ENCODE data around the gene ZCWPW1.

The ZCWPW1 gene

DNA sequence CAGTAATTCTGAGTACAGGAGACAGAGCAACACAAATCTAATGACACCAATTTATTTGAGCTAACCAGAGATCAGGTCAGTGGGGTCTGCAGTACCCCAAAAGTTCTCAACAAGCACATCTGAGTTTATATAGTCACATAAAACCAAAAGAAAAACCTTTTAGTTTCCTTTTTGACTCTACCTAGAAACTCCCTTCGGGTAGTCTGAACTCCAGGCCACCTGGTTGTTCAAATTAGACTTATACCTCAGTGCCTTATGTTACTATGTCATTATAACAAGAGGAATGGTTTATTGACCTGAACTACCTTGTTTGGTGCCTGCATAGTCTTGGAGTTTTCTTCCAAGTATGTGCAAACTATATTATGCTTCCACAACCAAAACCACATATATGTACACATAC, 14.6 kb downstream of the ZCWPW1 start:
- TF ChIP-seq MAX (IDR thresholded peaks at IDR 0.05; ENCODE audit: low read depth, low read length) (no peak), POLR2A (IDR thresholded peaks at IDR 0.05; ENCODE audit: extremely low read depth, insufficient read length) (no peak), MYC (IDR thresholded peaks at IDR 0.05; ENCODE audit: low read depth, low read length) (no peak)
- TF ChIP-seq, protein P1, sequence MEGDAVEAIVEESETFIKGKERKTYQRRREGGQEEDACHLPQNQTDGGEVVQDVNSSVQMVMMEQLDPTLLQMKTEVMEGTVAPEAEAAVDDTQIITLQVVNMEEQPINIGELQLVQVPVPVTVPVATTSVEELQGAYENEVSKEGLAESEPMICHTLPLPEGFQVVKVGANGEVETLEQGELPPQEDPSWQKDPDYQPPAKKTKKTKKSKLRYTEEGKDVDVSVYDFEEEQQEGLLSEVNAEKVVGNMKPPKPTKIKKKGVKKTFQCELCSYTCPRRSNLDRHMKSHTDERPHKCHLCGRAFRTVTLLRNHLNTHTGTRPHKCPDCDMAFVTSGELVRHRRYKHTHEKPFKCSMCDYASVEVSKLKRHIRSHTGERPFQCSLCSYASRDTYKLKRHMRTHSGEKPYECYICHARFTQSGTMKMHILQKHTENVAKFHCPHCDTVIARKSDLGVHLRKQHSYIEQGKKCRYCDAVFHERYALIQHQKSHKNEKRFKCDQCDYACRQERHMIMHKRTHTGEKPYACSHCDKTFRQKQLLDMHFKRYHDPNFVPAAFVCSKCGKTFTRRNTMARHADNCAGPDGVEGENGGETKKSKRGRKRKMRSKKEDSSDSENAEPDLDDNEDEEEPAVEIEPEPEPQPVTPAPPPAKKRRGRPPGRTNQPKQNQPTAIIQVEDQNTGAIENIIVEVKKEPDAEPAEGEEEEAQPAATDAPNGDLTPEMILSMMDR (IDR thresholded peaks at IDR 0.05; ENCODE audit: low read depth, low read length), result no peak
- DNase-seq (ENCODE audit: low read depth), result no peak
- no peak overlapping the region for H3K4me3 ChIP-seq (ENCODE audit: low read depth, low read length)

DNA sequence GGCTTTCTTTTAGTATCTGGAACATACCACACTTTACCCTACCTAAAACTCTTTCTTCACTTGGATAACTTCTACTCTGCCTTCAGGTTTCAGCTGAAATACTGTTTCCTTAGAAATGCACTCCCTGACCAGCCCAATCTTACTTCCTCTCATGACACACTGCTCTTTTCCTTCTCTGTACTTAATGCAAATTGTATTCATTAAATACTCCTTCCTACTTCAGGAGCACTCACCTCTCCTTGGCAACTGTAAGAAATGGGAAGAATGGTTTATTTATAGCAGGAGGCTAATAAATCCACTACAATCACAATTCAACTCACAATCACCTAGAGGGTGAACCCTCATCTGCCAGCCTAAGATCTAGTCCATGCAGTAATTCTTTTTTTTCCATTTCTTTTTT, 15.2 kb downstream of the ZCWPW1 start:
- DNase-seq (ENCODE audit: low read depth), result peak; percentile 26
- no peak overlapping the region for H3K4me3 ChIP-seq (ENCODE audit: low read depth, low read length)
- TF ChIP-seq MAX (IDR thresholded peaks at IDR 0.05; ENCODE audit: low read depth, low read length) (no peak), POLR2A (IDR thresholded peaks at IDR 0.05; ENCODE audit: extremely low read depth, insufficient read length) (no peak), MYC (IDR thresholded peaks at IDR 0.05; ENCODE audit: low read depth, low read length) (no peak)
- TF ChIP-seq, protein P1 (IDR thresholded peaks at IDR 0.05; ENCODE audit: low read depth, low read length), result no peak

- DNase-seq (ENCODE audit: low read depth), result no peak
- H3K4me3 ChIP-seq (ENCODE audit: low read depth, low read length), result no peak overlapping the region
- TF ChIP-seq, protein P1 (IDR thresholded peaks at IDR 0.05; ENCODE audit: low read depth, low read length), result no peak
- TF ChIP-seq MAX (IDR thresholded peaks at IDR 0.05; ENCODE audit: low read depth, low read length) (no peak), POLR2A (IDR thresholded peaks at IDR 0.05; ENCODE audit: extremely low read depth, insufficient read length) (no peak), MYC (IDR thresholded peaks at IDR 0.05; ENCODE audit: low read depth, low read length) (no peak)
Observed at GRCh38 chr7:100411101-100411500, 17.4 kb downstream of the ZCWPW1 start.

- no peak overlapping the region for H3K4me3 ChIP-seq (ENCODE audit: low read depth, low read length)
- peak; percentile 88 for DNase-seq (ENCODE audit: low read depth)
- TF ChIP-seq MYC (IDR thresholded peaks at IDR 0.05; ENCODE audit: low read depth, low read length), result no peak
- TF ChIP-seq, protein P1 (IDR thresholded peaks at IDR 0.05; ENCODE audit: low read depth, low read length), result peak; percentile 94
- TF ChIP-seq POLR2A (IDR thresholded peaks at IDR 0.05; ENCODE audit: extremely low read depth, insufficient read length), result no peak
- peak; percentile 57 for TF ChIP-seq MAX (IDR thresholded peaks at IDR 0.05; ENCODE audit: low read depth, low read length)
Observed at GRCh38 chr7:100407285-100408180, 21.0 kb downstream of the ZCWPW1 start.

GRCh38 chr7:100406767-100407166, 21.7 kb downstream of the ZCWPW1 start:
- TF ChIP-seq MAX (IDR thresholded peaks at IDR 0.05; ENCODE audit: low read depth, low read length) (no peak), POLR2A (IDR thresholded peaks at IDR 0.05; ENCODE audit: extremely low read depth, insufficient read length) (no peak), MYC (IDR thresholded peaks at IDR 0.05; ENCODE audit: low read depth, low read length) (no peak)
- TF ChIP-seq, protein P1 (IDR thresholded peaks at IDR 0.05; ENCODE audit: low read depth, low read length), result no peak
- no peak for DNase-seq (ENCODE audit: low read depth)
- no peak overlapping the region for H3K4me3 ChIP-seq (ENCODE audit: low read depth, low read length)
